Stimulated activated effector memory CD8-positive, alpha-beta T cell treated with anti-CD3 and anti-CD28 coated beads, Interleukin-12 subunit alpha, Interleukin-12 subunit beta, amount 100 ng/mL, for 72 hours (primary cell): Measurements from ENCODE around the gene CTNNA3.

Experiments
- ATAC-seq: fragments of 150-1000 bp; cut with Tn5 transposase; 2 replicates; pipeline ENCODE4 v1.10.0; 2021
- DNase-seq, 2 donors: peaks; one replicate each; pipeline ENCODE4 v3.0.0; 2021 to 2022; ENCODE audit warnings: low spot score in 2 of 2
- H3K27ac Mint-ChIP-seq: one replicate; pipeline ENCODE4 v1.8.0; 2022; ENCODE audit warnings: mild to moderate bottlenecking, mixed read lengths
- H3K36me3 Mint-ChIP-seq: one replicate; pipeline ENCODE4 v1.8.0; 2022; ENCODE audit warnings: mild to moderate bottlenecking, mixed read lengths
- H3K4me1 Mint-ChIP-seq: one replicate; pipeline ENCODE4 v1.8.0; 2022; ENCODE audit warnings: mixed read lengths
- H3K4me3 Mint-ChIP-seq: one replicate; pipeline ENCODE4 v1.8.0; 2022; ENCODE audit warnings: mild to moderate bottlenecking, mixed read lengths
- H3K9me3 Mint-ChIP-seq: one replicate; pipeline ENCODE4 v1.8.0; 2022; ENCODE audit warnings: mixed read lengths

The CTNNA3 gene

DNA sequence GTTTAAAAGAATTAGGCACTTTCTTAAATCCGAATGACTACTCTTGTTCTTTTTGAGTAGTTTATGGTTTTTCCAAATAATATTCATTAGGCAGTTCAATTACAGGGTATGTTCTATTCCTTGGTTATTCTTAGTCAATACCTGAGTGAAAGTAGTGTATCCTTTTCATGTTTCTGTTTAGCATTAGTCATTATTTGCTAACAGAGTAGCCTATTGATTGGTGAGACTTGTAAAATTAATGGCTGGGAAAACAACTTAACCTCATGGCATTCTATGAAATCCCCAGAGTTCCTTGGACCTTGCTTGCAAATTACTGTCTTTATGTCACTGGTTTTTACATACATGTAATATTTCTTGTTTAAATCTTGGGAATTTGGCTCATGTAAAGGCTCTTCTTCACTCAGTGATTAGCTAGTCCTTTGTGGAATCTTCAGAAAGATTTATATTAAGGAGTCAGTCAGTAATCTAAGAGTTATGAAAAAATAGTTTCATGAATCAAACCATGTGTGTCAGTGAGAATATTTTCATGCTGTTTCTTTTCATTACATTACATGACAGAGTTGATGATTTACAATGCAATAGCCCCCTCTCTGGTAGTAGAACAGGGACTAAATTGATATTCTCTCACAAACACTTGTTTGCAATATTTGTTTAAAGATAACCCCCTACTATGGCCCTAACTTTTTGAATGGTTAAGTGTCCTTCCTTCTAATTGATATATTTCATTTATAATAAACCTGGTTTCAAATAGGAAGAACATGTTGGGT lies 851.6 kb downstream of the CTNNA3 start:
- H3K9me3 Mint-ChIP-seq, result peaks cover 6% of the 10 kb centered on the region
- H3K36me3 Mint-ChIP-seq, result no peaks in the 10 kb centered on the region
- no peak overlapping the region for H3K27ac Mint-ChIP-seq
- ATAC-seq (no peak), DNase-seq (no peak)
- H3K4me3 Mint-ChIP-seq, result no peak overlapping the region
- H3K4me1 Mint-ChIP-seq, result no peaks in the 10 kb centered on the region

DNA sequence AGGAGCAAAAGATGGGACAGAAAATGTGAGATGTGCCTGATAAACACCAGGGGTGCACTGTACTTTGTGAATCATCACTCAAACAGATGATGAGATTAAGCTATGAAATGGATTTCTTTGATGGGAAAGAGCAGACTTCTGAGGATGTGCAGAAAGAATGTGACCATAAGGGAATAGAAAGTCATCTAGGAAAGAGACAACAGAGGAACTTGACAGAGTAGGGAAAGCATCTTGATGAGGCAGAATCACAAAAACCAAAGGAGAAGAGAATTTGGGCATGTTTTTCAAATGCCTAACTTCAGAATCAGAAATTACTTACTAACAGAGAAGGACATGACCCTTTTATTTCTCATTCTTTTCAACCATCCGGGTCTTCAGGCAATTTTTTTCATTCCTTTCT lies 852.6 kb downstream of the CTNNA3 start:
- Mint-ChIP-seq H3K4me3 (no peak overlapping the region), H3K9me3 (peaks cover 6% of the 10 kb centered on the region), H3K27ac (no peak overlapping the region), H3K4me1 (no peaks in the 10 kb centered on the region), H3K36me3 (no peaks in the 10 kb centered on the region)
- DNase-seq, result no peak
- no peak for ATAC-seq

DNA sequence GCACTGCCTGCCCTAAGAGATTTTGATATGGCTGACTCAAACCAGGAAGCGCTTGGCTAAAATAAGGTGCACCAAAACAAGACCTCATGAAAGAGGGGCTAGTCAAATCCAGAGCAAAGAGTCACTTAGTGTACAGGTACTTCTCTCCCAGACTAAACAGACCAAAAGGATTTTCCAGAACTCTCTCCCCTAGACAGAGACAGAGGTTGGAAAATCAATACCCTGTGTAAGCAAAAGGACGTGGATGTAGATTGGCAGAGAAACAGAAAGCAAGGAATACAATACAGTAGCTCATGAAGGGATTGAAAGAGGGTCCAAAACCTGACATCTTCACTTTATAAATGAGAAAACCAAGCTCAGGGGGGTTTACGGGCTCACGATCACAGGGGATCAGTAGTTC lies 853.1 kb downstream of the CTNNA3 start:
- Mint-ChIP-seq H3K27ac (no peak overlapping the region), H3K4me3 (no peak overlapping the region), H3K4me1 (no peaks in the 10 kb centered on the region), H3K36me3 (no peaks in the 10 kb centered on the region), H3K9me3 (peaks cover 7% of the 10 kb centered on the region)
- DNase-seq, result no peak
- no peak for ATAC-seq

DNA sequence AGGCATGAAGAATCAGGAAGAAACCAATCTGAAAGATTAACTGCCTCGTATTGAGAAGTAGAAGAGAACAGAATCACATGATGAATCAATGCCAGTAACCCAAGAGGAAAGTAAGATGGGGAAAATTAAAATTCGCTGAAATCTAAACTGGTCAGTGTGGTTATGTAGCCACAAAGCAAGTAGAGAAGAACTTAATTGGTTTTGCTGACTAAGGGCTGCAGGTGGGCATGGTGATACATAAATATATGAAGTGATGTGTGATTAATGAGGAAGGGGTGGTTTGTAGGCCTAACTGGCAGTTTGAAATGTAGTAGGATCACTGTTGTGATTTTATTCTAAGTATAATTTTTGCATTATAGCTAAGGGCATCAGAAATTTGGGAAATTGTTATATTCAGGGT lies 853.6 kb downstream of the CTNNA3 start:
- no peak overlapping the region for H3K27ac Mint-ChIP-seq
- no peak overlapping the region for H3K4me3 Mint-ChIP-seq
- H3K4me1 Mint-ChIP-seq, result no peaks in the 10 kb centered on the region
- no peaks in the 10 kb centered on the region for H3K36me3 Mint-ChIP-seq
- DNase-seq (no peak), ATAC-seq (no peak)
- H3K9me3 Mint-ChIP-seq, result peaks cover 7% of the 10 kb centered on the region

DNA sequence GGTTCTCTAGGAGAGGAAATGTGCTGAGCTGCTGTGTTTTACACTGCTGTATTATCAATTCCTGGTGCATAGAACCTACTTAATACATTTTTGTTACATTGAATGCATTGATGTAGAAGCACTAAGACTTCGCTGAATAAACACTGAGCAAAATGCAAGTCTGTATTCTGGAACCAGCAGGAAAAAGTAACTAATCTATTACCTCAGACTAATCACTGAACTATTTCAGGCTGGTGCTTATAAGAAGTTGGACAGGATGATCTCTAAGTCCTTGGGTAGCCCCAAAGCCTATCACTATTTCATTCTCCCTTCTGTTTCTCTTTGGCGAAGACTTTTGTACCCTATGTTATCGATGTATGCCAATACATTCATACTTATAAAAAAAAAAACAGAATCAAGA lies 857.3 kb downstream of the CTNNA3 start:
- DNase-seq (no peak), ATAC-seq (no peak)
- H3K36me3 Mint-ChIP-seq, result no peaks in the 10 kb centered on the region
- H3K4me1 Mint-ChIP-seq, result no peaks in the 10 kb centered on the region
- H3K9me3 Mint-ChIP-seq, result peaks cover 11% of the 10 kb centered on the region
- no peak overlapping the region for H3K27ac Mint-ChIP-seq
- no peak overlapping the region for H3K4me3 Mint-ChIP-seq

DNA sequence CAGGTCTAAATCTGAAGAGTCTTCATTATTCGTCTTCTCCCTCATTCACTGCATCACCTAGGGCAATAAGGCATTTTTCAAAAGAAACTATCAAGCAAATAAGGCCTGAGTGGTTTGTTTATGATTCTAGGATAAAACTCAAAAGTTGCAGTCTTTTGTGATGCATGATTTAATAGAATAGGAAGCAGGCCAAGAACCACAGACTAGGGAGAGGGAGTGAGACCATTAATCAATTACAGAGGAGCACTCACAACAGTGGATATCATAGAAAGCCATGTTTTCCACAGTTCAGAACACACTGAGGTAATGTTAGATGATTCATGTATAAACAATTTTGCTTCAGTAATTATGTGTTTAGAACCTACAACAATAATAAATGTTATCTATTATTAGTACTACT lies 858.0 kb downstream of the CTNNA3 start:
- Mint-ChIP-seq H3K4me1 (no peaks in the 10 kb centered on the region), H3K27ac (no peak overlapping the region), H3K4me3 (no peak overlapping the region), H3K36me3 (no peaks in the 10 kb centered on the region), H3K9me3 (peaks cover 11% of the 10 kb centered on the region)
- DNase-seq (no peak), ATAC-seq (no peak)

DNA sequence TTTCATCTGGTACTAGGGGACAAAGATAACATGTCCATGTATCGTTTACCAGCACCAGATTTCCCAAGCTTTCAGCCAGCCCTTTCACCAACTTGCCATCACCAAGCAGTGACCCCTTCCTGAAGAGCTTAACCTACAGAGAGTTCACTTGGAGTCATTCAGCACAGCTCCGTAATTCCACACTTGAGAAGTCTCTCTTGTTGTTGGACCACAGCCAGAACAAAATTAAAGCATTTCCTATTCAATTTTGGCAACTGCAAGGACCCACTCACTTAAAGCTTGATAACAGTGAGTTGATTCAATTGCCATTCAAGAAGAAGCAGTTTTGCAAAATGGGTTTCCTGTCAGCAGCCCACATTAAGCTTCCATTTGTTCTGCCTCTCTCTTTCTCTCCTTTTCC lies 858.7 kb downstream of the CTNNA3 start:
- DNase-seq, result no peak
- Mint-ChIP-seq H3K4me1 (no peaks in the 10 kb centered on the region), H3K9me3 (peaks cover 11% of the 10 kb centered on the region), H3K27ac (no peak overlapping the region), H3K4me3 (no peak overlapping the region), H3K36me3 (no peaks in the 10 kb centered on the region)
- ATAC-seq, result no peak

DNA sequence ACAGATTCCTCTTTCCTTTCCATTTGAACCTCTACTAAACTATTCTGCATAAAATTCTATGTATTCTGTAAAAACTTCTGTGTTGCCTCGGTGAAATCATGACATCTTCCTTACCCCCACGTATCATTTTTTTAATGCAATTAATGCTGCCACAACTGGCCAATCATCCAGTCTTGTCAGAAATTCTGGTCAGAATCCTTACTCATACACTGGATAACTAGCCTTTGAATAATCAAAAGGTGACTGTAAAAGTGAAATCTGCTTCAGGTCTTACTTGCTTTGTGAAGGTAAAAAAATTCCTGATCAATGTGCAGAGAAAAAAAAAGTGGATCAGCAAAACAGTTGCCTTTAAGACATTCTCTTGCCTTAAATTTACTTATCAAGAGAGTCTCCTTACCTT lies 859.2 kb downstream of the CTNNA3 start:
- DNase-seq, result no peak
- no peak overlapping the region for H3K27ac Mint-ChIP-seq
- peaks cover 8% of the 10 kb centered on the region for H3K9me3 Mint-ChIP-seq
- no peaks in the 10 kb centered on the region for H3K4me1 Mint-ChIP-seq
- no peaks in the 10 kb centered on the region for H3K36me3 Mint-ChIP-seq
- no peak overlapping the region for H3K4me3 Mint-ChIP-seq
- no peak for ATAC-seq

DNA sequence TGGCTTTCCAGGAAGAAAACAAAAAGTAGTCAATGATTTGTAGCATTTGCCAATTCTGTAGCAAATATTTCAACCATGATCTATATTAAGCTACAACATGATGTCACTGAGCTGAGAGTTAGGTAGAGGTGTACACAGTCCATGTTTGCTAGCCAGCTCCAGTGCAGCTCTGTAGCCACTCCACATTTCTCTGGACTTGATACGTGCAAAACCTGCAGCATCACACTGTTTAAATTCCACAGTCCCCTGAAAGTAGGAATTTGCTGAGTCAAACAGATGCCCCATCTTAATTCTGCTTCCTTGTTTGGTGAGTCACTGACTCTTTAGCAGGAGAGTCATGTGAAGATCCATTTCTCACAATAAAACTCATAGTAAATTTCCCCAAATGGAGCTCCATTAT lies 859.9 kb downstream of the CTNNA3 start:
- H3K36me3 Mint-ChIP-seq, result no peaks in the 10 kb centered on the region
- ATAC-seq (no peak), DNase-seq (no peak)
- H3K4me1 Mint-ChIP-seq, result no peaks in the 10 kb centered on the region
- no peak overlapping the region for H3K27ac Mint-ChIP-seq
- no peak overlapping the region for H3K4me3 Mint-ChIP-seq
- H3K9me3 Mint-ChIP-seq, result peaks cover 14% of the 10 kb centered on the region

DNA sequence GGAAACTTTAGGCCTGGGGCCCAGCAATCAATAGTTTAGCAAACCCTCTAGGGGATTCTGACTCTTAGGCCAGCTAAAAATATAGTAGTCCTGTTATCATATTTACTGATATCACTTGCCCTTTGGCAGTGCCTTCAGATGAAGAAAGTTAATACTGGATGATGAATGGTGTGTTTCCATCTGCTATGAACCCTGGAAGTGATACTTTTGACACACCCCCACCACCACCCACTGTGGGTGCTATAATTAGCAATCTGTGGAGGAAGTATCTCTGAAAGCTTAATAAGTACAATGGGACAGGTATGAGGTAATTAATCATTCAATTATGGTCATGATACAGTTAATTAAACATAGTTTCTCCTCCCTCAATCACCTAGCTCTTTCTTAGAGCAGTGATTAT lies 860.6 kb downstream of the CTNNA3 start:
- no peak for DNase-seq

DNA sequence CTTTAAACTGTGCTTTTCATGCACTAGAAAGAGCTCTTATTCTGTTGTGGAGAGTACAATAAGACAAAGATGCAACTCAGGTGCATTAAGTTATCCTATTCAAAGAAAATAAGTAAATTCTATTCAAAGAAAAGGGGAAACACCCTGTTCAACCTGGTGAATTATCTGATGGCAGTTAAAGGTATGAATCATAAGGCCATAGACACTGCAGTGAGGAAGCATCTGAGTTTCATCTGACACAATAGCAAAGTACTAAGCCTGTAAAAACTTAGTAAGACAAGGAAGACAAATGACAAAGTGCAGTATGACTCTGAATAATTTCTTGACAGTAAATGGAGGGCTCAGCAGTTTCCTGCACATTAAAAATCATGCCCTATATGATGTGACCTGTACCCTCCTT lies 861.2 kb downstream of the CTNNA3 start:
- DNase-seq (no peak), ATAC-seq (no peak)
- no peaks in the 10 kb centered on the region for H3K36me3 Mint-ChIP-seq
- H3K4me1 Mint-ChIP-seq, result no peaks in the 10 kb centered on the region
- peaks cover 16% of the 10 kb centered on the region for H3K9me3 Mint-ChIP-seq
- H3K4me3 Mint-ChIP-seq, result no peak overlapping the region
- H3K27ac Mint-ChIP-seq, result no peak overlapping the region

More for the DNA sequence above, 860.6 kb downstream of the CTNNA3 start:
- Mint-ChIP-seq H3K27ac (no peak overlapping the region), H3K36me3 (no peaks in the 10 kb centered on the region), H3K4me1 (no peaks in the 10 kb centered on the region), H3K9me3 (peaks cover 16% of the 10 kb centered on the region), H3K4me3 (no peak overlapping the region)
- ATAC-seq, result no peak

DNA sequence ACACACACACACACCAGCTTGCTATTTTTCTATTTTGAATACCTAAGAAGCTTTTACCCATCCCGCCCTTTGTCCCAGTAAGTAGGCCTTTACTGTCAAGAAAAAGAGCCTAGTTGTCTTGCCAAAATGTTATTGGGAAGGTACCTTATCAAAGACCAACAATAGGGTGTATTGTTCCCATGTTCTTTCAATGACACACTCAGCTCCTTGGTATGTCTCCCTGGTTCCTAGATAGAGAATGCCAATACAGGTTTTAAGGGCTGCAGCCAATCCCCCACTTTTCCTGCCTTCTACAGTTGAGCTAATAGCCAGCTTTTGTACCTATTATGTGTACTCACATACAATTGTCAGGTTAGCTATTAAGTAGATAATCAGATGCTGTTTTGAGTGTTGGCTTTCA lies 862.1 kb downstream of the CTNNA3 start:
- peaks cover 16% of the 10 kb centered on the region for H3K9me3 Mint-ChIP-seq
- ATAC-seq (no peak), DNase-seq (no peak)
- no peak overlapping the region for H3K27ac Mint-ChIP-seq
- no peaks in the 10 kb centered on the region for H3K4me1 Mint-ChIP-seq
- no peaks in the 10 kb centered on the region for H3K36me3 Mint-ChIP-seq
- no peak overlapping the region for H3K4me3 Mint-ChIP-seq

DNA sequence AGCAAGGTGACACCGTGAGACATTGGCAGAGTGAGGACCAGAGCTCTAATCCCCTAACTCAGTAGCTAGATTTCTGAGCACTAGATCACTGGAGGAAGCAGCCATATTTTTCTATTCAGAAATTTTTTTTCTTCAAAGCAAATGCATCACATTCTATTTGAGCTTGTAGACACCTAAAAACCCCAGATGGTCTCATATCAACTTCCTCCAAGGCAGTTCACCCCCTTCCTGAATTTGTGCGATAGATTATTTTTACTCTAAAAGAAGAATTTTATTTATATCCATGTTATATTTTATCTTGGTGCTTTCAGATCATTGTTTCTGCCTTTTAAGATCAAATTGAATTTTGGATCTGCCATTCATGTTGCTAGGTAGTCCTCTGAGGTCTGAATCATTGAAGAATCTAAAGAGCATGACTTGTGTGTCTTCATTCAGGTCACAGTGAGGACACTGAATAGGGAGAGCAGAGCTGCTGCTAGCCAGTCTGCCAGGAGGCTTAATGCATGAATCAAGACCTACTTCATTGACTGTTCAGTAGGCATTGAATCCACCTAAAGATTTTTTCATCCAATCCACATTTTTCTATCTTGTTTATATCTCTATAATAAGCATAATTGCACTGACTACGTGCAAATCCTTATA lies 863.1 kb downstream of the CTNNA3 start:
- DNase-seq (no peak), ATAC-seq (no peak)
- peaks cover 15% of the 10 kb centered on the region for H3K9me3 Mint-ChIP-seq
- H3K27ac Mint-ChIP-seq, result no peak overlapping the region
- no peak overlapping the region for H3K4me3 Mint-ChIP-seq
- H3K4me1 Mint-ChIP-seq, result no peaks in the 10 kb centered on the region
- H3K36me3 Mint-ChIP-seq, result no peaks in the 10 kb centered on the region

DNA sequence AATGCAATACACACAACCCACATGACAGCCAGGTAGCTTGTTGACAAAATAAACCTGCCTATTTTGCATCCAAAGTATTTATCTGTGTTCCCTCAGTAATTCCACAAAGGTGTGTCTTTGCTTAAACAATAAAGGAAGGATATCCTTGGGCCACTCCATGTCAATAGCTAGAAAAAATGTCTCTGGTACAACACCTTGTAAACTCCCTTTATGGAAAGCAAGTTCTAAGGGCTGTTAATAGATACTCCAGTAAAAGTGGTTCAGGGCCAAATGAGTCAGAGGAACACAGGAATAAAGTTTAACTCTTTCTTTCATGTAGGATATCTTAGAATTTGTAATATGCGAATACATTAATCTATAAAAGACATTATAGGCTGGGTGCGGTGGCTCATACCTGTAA lies 867.0 kb downstream of the CTNNA3 start:
- ATAC-seq (no peak), DNase-seq (no peak)
- no peak overlapping the region for H3K27ac Mint-ChIP-seq
- H3K9me3 Mint-ChIP-seq, result peaks cover 15% of the 10 kb centered on the region
- no peak overlapping the region for H3K4me3 Mint-ChIP-seq
- H3K36me3 Mint-ChIP-seq, result no peaks in the 10 kb centered on the region
- H3K4me1 Mint-ChIP-seq, result no peaks in the 10 kb centered on the region

DNA sequence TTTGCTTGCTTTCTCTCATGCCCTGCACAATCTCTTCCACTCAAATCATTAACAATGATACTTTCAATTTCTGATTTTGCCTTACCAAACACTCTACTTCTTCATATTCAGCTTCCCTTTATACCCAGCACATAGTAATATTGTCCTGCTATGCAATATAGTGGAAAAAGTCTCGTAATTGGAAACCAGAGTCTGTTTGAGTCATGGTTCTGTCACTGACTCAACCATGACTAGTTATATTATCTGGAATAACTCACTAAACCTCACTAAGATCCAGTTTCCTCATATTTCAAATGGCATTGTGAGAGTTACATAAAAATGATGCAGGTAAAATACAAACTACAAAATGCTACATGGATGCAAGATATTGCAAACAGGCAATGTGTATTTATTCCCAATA lies 868.6 kb downstream of the CTNNA3 start:
- no peak for DNase-seq
- no peaks in the 10 kb centered on the region for H3K36me3 Mint-ChIP-seq
- no peak for ATAC-seq
- H3K9me3 Mint-ChIP-seq, result peaks cover 15% of the 10 kb centered on the region
- H3K4me1 Mint-ChIP-seq, result no peaks in the 10 kb centered on the region
- H3K4me3 Mint-ChIP-seq, result no peak overlapping the region
- H3K27ac Mint-ChIP-seq, result no peak overlapping the region

DNA sequence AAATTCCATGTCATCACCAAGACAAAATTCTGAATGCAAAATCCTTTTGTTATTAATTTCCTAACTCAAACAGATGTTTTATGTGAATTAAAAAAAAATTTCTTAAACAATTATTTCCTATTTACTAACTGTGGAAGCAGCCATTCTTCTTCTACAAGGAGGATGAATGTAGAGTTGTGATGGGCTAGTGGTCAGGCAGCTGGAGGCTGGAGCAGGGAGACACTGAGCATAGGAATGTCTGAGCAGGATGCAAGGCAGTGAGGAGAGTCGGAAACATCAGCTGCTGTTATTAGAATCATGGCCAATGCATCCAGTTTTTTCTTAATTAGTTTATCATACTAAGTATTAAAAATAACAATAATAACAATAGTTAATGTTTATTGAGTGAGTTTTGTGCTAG lies 872.7 kb downstream of the CTNNA3 start:
- no peak overlapping the region for H3K4me3 Mint-ChIP-seq
- no peak for ATAC-seq
- H3K27ac Mint-ChIP-seq, result no peak overlapping the region
- H3K9me3 Mint-ChIP-seq, result peaks cover 7% of the 10 kb centered on the region
- DNase-seq, result no peak
- H3K4me1 Mint-ChIP-seq, result no peaks in the 10 kb centered on the region
- H3K36me3 Mint-ChIP-seq, result no peaks in the 10 kb centered on the region
